GM10266 (cell line): ENCODE measurements around the gene CREB1.

Experiments
- DNase-seq: peaks from one replicate; pipeline ENCODE4 v3.0.0; 2012; ENCODE audit errors: extremely low spot score
- CTCF ChIP-seq: IDR thresholded peaks from 2 replicates; pipeline ENCODE4 v1.5.1; 2012; ENCODE audit warnings: mild to moderate bottlenecking, low read depth; ENCODE audit not compliant: control insufficient read depth, insufficient read depth; ENCODE audit errors: missing control alignments

CREB1 gene

GRCh38 chr2:207565736-207566500, 36.2 kb downstream of the CREB1 start:
- DNase-seq = no peak
- no peak for TF ChIP-seq CTCF

GRCh38 chr2:207567671-207568070, 37.9 kb downstream of the CREB1 start:
- no peak for DNase-seq
- no peak for TF ChIP-seq CTCF

- DNase-seq = no peak
- TF ChIP-seq CTCF = no peak
Observed at GRCh38 chr2:207571370-207571769, 41.6 kb downstream of the CREB1 start.

- no peak for TF ChIP-seq CTCF
- no peak for DNase-seq
Observed at GRCh38 chr2:207584952-207585351, 55.2 kb downstream of the CREB1 start.

- no peak for TF ChIP-seq CTCF
- no peak for DNase-seq
Observed at GRCh38 chr2:207587305-207587704, 57.5 kb downstream of the CREB1 start.

GRCh38 chr2:207589143-207589542, 59.4 kb downstream of the CREB1 start:
- no peak for TF ChIP-seq CTCF
- DNase-seq = no peak

- no peak for TF ChIP-seq CTCF
- DNase-seq = no peak
Observed at GRCh38 chr2:207593277-207593676, 63.5 kb downstream of the CREB1 start.
